ENCODE results near the gene VENTX. TPM values are rescaled to one million over a fixed set of nuclear protein-coding genes. Genes with fewer than 3 reads are reported as not detected.

The VENTX gene
- total RNA-seq, 1 experiment from 2014 or later = 28.0 TPM

DNA sequence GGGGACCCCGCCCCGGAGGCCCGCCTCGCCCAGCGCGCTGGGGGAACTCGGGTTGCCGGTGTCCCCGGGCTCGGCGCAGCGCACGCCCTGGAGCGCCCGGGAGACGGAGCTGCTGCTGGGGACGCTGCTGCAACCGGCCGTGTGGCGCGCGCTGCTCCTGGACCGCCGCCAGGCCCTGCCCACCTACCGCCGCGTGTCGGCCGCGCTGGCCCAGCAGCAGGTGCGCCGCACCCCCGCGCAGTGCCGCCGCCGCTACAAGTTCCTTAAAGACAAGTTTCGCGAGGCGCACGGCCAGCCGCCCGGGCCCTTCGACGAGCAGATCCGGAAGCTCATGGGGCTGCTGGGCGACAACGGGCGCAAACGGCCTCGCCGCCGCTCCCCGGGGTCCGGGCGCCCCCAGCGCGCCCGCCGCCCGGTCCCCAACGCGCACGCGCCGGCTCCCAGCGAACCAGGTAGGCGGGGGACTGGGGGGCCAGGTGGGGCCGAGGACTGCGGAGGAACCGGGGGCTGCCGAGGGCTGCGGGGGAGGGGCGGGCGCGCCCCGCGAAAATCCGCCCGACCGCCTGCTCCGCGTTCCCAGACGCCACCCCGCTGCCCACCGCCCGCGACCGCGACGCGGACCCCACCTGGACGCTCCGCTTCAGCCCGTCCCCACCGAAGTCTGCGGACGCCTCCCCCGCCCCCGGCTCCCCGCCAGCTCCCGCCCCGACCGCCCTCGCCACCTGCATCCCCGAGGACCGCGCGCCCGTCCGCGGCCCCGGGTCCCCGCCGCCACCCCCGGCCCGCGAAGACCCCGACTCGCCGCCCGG lies 7.1 kb upstream of the VENTX start (continued):
- no peak for TF ChIP-seq IRF2 (CRISPR knock-in tag; IDR thresholded peaks at IDR 0.05; ENCODE audit: borderline replicate concordance, low read depth)
- TF ChIP-seq ATF1 (CRISPR knock-in tag; IDR thresholded peaks at IDR 0.05) = 0 out of 2 replicates have a peak, but pooled peaks have one; percentile 47
- TF ChIP-seq ZNF317 (CRISPR knock-in tag; IDR thresholded peaks at IDR 0.05; ENCODE audit: borderline replicate concordance, low read depth) = no peak
- TF ChIP-seq NR3C1 (CRISPR knock-in tag; conservative IDR thresholded peaks at IDR 0.05; ENCODE audit: low read depth) = no peak
- no peak for TF ChIP-seq GTF2I (CRISPR knock-in tag; conservative IDR thresholded peaks at IDR 0.05)
- TF ChIP-seq, protein P1, sequence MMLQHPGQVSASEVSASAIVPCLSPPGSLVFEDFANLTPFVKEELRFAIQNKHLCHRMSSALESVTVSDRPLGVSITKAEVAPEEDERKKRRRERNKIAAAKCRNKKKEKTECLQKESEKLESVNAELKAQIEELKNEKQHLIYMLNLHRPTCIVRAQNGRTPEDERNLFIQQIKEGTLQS (CRISPR knock-in tag; conservative IDR thresholded peaks at IDR 0.05) = no peak
- TF ChIP-seq, protein P2, sequence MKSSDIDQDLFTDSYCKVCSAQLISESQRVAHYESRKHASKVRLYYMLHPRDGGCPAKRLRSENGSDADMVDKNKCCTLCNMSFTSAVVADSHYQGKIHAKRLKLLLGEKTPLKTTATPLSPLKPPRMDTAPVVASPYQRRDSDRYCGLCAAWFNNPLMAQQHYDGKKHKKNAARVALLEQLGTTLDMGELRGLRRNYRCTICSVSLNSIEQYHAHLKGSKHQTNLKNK (CRISPR knock-in tag; IDR thresholded peaks at IDR 0.05) = no peak
- TF ChIP-seq RELA (CRISPR knock-in tag; IDR thresholded peaks at IDR 0.05; ENCODE audit: borderline replicate concordance) = no peak
- no peak for TF ChIP-seq NFE2L1 (CRISPR knock-in tag; IDR thresholded peaks at IDR 0.05)
- no peak for TF ChIP-seq MYBL2 (CRISPR knock-in tag; IDR thresholded peaks at IDR 0.05)
- no peak for TF ChIP-seq GABPB1 (CRISPR knock-in tag; IDR thresholded peaks at IDR 0.05)
- TF ChIP-seq, protein P3, sequence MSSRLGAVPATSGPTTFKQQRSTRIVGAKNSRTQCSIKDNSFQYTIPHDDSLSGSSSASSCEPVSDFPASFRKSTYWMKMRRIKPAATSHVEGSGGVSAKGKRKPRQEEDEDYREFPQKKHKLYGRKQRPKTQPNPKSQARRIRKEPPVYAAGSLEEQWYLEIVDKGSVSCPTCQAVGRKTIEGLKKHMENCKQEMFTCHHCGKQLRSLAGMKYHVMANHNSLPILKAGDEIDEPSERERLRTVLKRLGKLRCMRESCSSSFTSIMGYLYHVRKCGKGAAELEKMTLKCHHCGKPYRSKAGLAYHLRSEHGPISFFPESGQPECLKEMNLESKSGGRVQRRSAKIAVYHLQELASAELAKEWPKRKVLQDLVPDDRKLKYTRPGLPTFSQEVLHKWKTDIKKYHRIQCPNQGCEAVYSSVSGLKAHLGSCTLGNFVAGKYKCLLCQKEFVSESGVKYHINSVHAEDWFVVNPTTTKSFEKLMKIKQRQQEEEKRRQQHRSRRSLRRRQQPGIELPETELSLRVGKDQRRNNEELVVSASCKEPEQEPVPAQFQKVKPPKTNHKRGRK (CRISPR knock-in tag; IDR thresholded peaks at IDR 0.05; ENCODE audit: borderline replicate concordance) = no peak
- TF ChIP-seq, protein P4, sequence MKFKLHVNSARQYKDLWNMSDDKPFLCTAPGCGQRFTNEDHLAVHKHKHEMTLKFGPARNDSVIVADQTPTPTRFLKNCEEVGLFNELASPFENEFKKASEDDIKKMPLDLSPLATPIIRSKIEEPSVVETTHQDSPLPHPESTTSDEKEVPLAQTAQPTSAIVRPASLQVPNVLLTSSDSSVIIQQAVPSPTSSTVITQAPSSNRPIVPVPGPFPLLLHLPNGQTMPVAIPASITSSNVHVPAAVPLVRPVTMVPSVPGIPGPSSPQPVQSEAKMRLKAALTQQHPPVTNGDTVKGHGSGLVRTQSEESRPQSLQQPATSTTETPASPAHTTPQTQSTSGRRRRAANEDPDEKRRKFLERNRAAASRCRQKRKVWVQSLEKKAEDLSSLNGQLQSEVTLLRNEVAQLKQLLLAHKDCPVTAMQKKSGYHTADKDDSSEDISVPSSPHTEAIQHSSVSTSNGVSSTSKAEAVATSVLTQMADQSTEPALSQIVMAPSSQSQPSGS (CRISPR knock-in tag; IDR thresholded peaks at IDR 0.05; ENCODE audit: borderline replicate concordance, low read depth) = no peak
- no peak for TF ChIP-seq ZBTB21 (CRISPR knock-in tag; IDR thresholded peaks at IDR 0.05; ENCODE audit: borderline replicate concordance)
- TF ChIP-seq SOX15 (CRISPR knock-in tag; IDR thresholded peaks at IDR 0.05) = no peak

DNA sequence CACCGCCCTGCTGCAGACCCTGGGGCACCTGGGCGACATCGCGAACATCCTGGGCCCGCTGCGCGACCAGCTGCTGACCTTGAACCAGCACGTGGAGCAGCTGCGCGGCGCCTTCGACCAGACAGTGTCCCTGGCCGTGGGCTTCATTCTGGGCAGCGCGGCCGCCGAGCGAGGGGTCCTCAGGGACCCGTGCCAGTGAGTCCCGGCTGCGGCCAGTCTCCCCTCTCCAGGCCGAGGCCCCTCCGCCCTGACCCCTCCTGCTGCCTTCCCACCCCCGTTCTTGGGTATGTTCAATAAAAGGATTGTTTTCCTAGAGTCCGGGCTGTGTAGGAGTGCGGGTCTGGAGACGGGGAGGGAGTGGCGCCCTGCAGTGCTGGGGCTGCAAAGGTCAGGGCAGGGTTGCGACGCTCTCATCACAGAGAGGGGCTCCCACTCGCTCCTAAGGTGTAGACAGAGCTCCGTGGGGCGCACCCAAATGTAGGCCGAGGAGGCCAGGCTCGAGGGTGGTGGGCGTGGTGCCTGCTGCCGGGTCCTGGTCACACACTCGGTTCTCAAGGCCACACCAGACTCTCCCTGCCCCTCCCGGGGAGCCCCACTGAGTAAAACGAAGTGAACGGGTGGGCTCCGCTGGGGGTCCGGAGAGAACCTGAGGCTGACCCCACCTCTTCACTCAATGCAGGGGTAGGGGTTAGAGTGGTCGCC lies 6.3 kb upstream of the VENTX start:
- Mint-ChIP-seq H3K27me3 (ENCODE audit: low read depth) (peaks cover 63% of the 10 kb centered on the region), H3K4me1 (peaks cover 44% of the 10 kb centered on the region), H3K4me3 (peak overlapping the region; percentile 80), H3K36me3 (peaks cover 4% of the 10 kb centered on the region), H3K9me3 (no peaks in the 10 kb centered on the region), H3K27ac (peak overlapping the region; percentile 86)
- ATAC-seq = no peak
- no peak for DNase-seq (ENCODE audit: low spot score)
- ChIA-PET POLR2A (no interaction called here), CTCF (interaction anchor here (0.6 to 1.6 kb wide), 2 partner anchors 15 to 88 kb away, joined by 3 to 5 read pairs; no protein-coding TSS in a partner anchor)
- TF ChIP-seq ZNF317 (CRISPR knock-in tag; IDR thresholded peaks at IDR 0.05; ENCODE audit: borderline replicate concordance, low read depth) (no peak), NR3C1 (CRISPR knock-in tag; conservative IDR thresholded peaks at IDR 0.05; ENCODE audit: low read depth) (no peak), RELA (CRISPR knock-in tag; IDR thresholded peaks at IDR 0.05; ENCODE audit: borderline replicate concordance) (peak; percentile 72; the same call in 1 of the 2 replicates), HMGA2 (CRISPR knock-in tag; IDR thresholded peaks at IDR 0.05) (no peak), NFE2L1 (CRISPR knock-in tag; IDR thresholded peaks at IDR 0.05) (no peak), FOXK1 (CRISPR knock-in tag; IDR thresholded peaks at IDR 0.05) (peak; percentile 53; the same call in 1 of the 2 replicates), OVOL2 (CRISPR knock-in tag; IDR thresholded peaks at IDR 0.05; ENCODE audit: borderline replicate concordance) (no peak)
- TF ChIP-seq, protein P5, sequence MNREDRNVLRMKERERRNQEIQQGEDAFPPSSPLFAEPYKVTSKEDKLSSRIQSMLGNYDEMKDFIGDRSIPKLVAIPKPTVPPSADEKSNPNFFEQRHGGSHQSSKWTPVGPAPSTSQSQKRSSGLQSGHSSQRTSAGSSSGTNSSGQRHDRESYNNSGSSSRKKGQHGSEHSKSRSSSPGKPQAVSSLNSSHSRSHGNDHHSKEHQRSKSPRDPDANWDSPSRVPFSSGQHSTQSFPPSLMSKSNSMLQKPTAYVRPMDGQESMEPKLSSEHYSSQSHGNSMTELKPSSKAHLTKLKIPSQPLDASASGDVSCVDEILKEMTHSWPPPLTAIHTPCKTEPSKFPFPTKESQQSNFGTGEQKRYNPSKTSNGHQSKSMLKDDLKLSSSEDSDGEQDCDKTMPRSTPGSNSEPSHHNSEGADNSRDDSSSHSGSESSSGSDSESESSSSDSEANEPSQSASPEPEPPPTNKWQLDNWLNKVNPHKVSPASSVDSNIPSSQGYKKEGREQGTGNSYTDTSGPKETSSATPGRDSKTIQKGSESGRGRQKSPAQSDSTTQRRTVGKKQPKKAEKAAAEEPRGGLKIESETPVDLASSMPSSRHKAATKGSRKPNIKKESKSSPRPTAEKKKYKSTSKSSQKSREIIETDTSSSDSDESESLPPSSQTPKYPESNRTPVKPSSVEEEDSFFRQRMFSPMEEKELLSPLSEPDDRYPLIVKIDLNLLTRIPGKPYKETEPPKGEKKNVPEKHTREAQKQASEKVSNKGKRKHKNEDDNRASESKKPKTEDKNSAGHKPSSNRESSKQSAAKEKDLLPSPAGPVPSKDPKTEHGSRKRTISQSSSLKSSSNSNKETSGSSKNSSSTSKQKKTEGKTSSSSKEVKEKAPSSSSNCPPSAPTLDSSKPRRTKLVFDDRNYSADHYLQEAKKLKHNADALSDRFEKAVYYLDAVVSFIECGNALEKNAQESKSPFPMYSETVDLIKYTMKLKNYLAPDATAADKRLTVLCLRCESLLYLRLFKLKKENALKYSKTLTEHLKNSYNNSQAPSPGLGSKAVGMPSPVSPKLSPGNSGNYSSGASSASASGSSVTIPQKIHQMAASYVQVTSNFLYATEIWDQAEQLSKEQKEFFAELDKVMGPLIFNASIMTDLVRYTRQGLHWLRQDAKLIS (CRISPR knock-in tag; IDR thresholded peaks at IDR 0.05; ENCODE audit: borderline replicate concordance) = no peak
- TF ChIP-seq, protein P6, sequence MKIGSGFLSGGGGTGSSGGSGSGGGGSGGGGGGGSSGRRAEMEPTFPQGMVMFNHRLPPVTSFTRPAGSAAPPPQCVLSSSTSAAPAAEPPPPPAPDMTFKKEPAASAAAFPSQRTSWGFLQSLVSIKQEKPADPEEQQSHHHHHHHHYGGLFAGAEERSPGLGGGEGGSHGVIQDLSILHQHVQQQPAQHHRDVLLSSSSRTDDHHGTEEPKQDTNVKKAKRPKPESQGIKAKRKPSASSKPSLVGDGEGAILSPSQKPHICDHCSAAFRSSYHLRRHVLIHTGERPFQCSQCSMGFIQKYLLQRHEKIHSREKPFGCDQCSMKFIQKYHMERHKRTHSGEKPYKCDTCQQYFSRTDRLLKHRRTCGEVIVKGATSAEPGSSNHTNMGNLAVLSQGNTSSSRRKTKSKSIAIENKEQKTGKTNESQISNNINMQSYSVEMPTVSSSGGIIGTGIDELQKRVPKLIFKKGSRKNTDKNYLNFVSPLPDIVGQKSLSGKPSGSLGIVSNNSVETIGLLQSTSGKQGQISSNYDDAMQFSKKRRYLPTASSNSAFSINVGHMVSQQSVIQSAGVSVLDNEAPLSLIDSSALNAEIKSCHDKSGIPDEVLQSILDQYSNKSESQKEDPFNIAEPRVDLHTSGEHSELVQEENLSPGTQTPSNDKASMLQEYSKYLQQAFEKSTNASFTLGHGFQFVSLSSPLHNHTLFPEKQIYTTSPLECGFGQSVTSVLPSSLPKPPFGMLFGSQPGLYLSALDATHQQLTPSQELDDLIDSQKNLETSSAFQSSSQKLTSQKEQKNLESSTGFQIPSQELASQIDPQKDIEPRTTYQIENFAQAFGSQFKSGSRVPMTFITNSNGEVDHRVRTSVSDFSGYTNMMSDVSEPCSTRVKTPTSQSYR (CRISPR knock-in tag; IDR thresholded peaks at IDR 0.05) = peak; percentile 21; the same call in 1 of the 2 replicates
- TF ChIP-seq, protein P7, sequence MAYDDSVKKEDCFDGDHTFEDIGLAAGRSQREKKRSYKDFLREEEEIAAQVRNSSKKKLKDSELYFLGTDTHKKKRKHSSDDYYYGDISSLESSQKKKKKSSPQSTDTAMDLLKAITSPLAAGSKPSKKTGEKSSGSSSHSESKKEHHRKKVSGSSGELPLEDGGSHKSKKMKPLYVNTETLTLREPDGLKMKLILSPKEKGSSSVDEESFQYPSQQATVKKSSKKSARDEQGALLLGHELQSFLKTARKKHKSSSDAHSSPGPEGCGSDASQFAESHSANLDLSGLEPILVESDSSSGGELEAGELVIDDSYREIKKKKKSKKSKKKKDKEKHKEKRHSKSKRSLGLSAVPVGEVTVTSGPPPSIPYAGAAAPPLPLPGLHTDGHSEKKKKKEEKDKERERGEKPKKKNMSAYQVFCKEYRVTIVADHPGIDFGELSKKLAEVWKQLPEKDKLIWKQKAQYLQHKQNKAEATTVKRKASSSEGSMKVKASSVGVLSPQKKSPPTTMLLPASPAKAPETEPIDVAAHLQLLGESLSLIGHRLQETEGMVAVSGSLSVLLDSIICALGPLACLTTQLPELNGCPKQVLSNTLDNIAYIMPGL (CRISPR knock-in tag; IDR thresholded peaks at IDR 0.05) = no peak; the same call in 1 of the 2 replicates
